ENCODE data around the gene KATNAL2. TPM values are rescaled to one million over a fixed set of nuclear protein-coding genes. Genes with fewer than 3 reads are reported as not detected.

KATNAL2 gene
- total RNA-seq, 1 experiment from 2014 or later, result 12.1 TPM

DNA sequence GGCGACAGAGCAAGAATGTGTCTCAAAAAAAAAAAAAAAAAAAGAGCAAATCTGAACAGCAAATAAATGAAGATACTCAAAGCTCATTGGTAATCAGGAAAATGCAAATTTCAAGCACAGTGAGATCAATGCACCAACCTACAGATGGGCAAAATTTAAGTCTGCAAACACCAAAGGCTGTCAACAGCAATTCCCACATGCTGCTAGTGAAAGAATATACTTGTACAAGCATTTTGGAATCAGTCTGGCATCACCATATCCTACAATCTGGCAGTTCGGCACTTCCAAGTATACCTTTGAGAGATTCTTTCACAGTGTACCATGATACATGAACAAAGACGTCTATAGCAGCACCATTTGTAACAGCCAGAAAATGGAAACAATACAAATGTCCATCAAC lies 228.8 kb downstream of the KATNAL2 start (continued):
- TF ChIP-seq, protein P1, sequence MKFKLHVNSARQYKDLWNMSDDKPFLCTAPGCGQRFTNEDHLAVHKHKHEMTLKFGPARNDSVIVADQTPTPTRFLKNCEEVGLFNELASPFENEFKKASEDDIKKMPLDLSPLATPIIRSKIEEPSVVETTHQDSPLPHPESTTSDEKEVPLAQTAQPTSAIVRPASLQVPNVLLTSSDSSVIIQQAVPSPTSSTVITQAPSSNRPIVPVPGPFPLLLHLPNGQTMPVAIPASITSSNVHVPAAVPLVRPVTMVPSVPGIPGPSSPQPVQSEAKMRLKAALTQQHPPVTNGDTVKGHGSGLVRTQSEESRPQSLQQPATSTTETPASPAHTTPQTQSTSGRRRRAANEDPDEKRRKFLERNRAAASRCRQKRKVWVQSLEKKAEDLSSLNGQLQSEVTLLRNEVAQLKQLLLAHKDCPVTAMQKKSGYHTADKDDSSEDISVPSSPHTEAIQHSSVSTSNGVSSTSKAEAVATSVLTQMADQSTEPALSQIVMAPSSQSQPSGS (CRISPR knock-in tag; IDR thresholded peaks at IDR 0.05; ENCODE audit: borderline replicate concordance, low read depth), result no peak
- TF ChIP-seq, protein P2, sequence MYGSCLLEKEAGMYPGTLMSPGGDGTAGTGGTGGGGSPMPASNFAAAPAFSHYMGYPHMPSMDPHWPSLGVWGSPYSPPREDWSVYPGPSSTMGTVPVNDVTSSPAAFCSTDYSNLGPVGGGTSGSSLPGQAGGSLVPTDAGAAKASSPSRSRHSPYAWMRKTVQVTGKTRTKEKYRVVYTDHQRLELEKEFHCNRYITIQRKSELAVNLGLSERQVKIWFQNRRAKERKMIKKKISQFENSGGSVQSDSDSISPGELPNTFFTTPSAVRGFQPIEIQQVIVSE (CRISPR knock-in tag; IDR thresholded peaks at IDR 0.05; ENCODE audit: borderline replicate concordance), result no peak
- no peak for TF ChIP-seq GABPB1 (CRISPR knock-in tag; IDR thresholded peaks at IDR 0.05)
- TF ChIP-seq, protein P3, sequence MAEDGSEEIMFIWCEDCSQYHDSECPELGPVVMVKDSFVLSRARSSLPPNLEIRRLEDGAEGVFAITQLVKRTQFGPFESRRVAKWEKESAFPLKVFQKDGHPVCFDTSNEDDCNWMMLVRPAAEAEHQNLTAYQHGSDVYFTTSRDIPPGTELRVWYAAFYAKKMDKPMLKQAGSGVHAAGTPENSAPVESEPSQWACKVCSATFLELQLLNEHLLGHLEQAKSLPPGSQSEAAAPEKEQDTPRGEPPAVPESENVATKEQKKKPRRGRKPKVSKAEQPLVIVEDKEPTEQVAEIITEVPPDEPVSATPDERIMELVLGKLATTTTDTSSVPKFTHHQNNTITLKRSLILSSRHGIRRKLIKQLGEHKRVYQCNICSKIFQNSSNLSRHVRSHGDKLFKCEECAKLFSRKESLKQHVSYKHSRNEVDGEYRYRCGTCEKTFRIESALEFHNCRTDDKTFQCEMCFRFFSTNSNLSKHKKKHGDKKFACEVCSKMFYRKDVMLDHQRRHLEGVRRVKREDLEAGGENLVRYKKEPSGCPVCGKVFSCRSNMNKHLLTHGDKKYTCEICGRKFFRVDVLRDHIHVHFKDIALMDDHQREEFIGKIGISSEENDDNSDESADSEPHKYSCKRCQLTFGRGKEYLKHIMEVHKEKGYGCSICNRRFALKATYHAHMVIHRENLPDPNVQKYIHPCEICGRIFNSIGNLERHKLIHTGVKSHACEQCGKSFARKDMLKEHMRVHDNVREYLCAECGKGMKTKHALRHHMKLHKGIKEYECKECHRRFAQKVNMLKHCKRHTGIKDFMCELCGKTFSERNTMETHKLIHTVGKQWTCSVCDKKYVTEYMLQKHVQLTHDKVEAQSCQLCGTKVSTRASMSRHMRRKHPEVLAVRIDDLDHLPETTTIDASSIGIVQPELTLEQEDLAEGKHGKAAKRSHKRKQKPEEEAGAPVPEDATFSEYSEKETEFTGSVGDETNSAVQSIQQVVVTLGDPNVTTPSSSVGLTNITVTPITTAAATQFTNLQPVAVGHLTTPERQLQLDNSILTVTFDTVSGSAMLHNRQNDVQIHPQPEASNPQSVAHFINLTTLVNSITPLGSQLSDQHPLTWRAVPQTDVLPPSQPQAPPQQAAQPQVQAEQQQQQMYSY (CRISPR knock-in tag; IDR thresholded peaks at IDR 0.05), result no peak
- TF ChIP-seq, protein P4, sequence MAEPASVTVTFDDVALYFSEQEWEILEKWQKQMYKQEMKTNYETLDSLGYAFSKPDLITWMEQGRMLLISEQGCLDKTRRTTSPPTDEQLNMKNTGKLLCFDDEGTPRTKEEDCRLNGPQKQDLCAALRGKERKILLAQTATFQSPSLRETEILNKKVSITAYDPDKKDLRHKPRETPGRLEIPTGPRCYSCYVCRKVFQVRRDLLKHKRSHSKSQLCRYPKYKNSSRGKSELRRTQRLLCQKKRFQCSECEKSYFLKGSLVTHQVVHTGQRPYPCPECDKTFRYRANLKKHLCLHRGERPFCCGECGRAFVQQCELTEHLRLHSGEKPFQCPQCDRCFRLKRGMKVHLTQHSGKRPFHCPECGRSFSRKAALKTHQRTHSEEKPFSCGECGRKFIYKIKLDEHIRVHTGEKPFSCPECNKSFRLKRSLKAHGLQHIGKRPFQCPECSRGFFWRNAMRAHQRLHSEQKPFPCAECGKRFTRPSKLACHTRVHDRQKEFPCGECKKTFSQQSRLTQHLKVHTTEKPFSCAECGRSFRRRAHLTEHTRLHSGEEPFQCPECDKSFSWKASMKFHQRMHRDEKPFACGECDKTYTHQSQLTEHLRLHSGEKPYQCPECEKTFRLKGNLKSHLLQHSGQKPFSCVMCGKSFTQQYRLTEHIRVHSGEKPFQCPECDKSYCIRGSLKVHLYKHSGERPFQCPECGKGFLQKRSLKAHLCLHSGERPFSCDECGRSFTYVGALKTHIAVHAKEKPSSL (CRISPR knock-in tag; conservative IDR thresholded peaks at IDR 0.05), result no peak

DNA sequence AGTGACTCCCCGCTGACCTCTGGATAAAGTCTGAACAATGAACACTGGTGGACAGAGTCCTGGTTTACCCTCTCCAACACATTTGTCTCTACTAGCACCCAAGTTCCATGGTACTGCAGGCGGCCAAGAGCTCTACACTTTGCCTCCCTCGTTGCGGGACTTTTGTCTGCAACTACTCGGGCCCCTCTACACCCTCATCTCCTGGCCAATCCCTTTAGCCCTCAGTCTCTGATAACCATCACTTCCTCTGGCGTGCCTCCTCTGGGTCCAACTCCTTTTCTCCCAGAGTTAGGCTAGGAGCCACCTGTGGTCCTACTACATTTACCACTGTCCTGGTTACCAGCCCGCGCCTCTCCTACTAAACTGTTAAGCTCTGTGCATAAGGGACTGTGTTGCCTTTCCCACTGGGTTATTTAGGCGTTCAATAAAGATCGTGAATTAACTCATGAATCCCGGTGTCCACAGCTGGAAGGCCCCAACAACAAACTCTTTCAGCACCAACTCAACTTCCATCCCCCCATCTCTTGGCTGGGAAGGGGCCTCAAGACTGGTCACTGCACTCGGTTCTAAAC lies 232.1 kb downstream of the KATNAL2 start:
- Mint-ChIP-seq H3K36me3 (no peaks in the 10 kb centered on the region), H3K4me1 (peaks cover 22% of the 10 kb centered on the region), H3K4me3 (peak overlapping the region; percentile 85), H3K27ac (peak overlapping the region; percentile 92), H3K9me3 (no peaks in the 10 kb centered on the region), H3K27me3 (ENCODE audit: low read depth) (no peaks in the 10 kb centered on the region)
- CTCF ChIA-PET, result interaction anchor here (1.0 to 2.8 kb wide), 5 partner anchors 29 to 111 kb away, joined by 3 to 13 read pairs (median 6); no protein-coding TSS in a partner anchor
- TF ChIP-seq TCF7 (CRISPR knock-in tag; IDR thresholded peaks at IDR 0.05; ENCODE audit: low read depth), result no peak
- peak; percentile 21 for ATAC-seq
- POLR2A ChIA-PET, result interaction anchor here (1.2 kb wide), 1 partner anchor 35 kb away, joined by 5 read pairs; no protein-coding TSS in a partner anchor
- no peak for DNase-seq (ENCODE audit: low spot score)

DNA sequence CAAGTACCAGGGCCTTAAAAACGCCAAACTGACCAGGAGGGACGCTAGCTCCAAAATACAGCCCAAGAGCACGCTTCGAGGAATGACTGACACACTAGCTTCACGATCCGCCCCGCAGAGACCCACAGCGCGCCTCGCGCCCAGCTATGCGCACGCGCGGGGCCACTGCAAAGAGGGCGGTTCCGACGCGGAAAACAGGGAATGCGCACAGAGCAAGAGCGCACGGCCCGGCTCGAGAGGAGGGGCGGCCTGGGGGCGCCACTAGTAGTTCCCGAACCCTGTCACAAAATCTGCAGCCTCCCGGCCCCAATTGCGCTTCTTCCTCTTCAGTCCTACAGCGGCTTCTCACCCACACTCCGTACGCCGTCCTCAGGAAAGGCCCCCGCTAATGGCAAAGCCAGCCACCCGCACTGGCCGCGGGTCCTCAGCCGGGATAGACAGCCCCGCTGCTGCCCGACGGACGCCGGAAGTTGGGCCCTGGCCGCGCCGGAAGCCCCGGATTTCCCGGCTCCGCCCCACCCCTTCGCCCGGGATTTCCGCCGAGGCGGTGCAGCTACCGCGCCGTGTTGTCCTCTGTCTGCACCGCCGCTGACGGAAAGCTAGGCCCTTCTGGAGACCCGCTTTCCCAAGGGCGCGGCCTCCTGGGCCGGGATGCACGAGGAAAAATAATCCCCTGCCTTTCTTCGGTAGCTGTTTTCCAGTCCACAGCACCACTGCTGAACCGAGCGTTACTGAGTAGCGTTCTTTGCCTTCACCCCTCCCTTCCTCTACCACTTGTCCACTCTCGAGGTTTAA lies 232.8 kb downstream of the KATNAL2 start, which contains the start of gene HDHD2:
TSS of gene HDHD2 (minus strand) at position 472 of the 795 bp plus-strand sequence. CDS start 14,061 bp downstream, outside the sequence.
- peak; percentile 87 for DNase-seq (ENCODE audit: low spot score)
- H3K27me3 Mint-ChIP-seq (ENCODE audit: low read depth), result no peaks in the 10 kb centered on the region
- ATAC-seq, result peak; percentile 88
- peaks cover 22% of the 10 kb centered on the region for H3K4me1 Mint-ChIP-seq
- peak within 1 kb of the TSS; percentile 92 for H3K27ac Mint-ChIP-seq
- H3K9me3 Mint-ChIP-seq, result no peaks in the 10 kb centered on the region
- H3K36me3 Mint-ChIP-seq, result peaks cover 5% of the 10 kb centered on the region; the same call in 1 of the 2 replicates
- peak within 1 kb of the TSS; percentile 85 for H3K4me3 Mint-ChIP-seq
- ChIA-PET CTCF (interaction anchor here (1.0 to 2.8 kb wide), 5 partner anchors 28 to 111 kb away, joined by 3 to 13 read pairs (median 6); no protein-coding TSS in a partner anchor), POLR2A (interaction anchor here (0.6 to 1.2 kb wide), 4 partner anchors 9 to 951 kb away, joined by 3 to 5 read pairs (median 3); no protein-coding TSS in a partner anchor)
- TF ChIP-seq, protein P3 (CRISPR knock-in tag; IDR thresholded peaks at IDR 0.05), result no peak
- TF ChIP-seq, protein P5, sequence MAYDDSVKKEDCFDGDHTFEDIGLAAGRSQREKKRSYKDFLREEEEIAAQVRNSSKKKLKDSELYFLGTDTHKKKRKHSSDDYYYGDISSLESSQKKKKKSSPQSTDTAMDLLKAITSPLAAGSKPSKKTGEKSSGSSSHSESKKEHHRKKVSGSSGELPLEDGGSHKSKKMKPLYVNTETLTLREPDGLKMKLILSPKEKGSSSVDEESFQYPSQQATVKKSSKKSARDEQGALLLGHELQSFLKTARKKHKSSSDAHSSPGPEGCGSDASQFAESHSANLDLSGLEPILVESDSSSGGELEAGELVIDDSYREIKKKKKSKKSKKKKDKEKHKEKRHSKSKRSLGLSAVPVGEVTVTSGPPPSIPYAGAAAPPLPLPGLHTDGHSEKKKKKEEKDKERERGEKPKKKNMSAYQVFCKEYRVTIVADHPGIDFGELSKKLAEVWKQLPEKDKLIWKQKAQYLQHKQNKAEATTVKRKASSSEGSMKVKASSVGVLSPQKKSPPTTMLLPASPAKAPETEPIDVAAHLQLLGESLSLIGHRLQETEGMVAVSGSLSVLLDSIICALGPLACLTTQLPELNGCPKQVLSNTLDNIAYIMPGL (CRISPR knock-in tag; IDR thresholded peaks at IDR 0.05), result peak; percentile 94; the same call in 1 of the 2 replicates
- TF ChIP-seq RELA (CRISPR knock-in tag; IDR thresholded peaks at IDR 0.05; ENCODE audit: borderline replicate concordance) (peak; percentile 37; the same call in 1 of the 2 replicates), TCF7 (CRISPR knock-in tag; IDR thresholded peaks at IDR 0.05; ENCODE audit: low read depth) (peak; percentile 12; the same call in 1 of the 2 replicates), ELF4 (CRISPR knock-in tag; IDR thresholded peaks at IDR 0.05; ENCODE audit: low read depth) (0 out of 2 replicates have a peak, but pooled peaks have one; percentile 65), GTF2I (CRISPR knock-in tag; conservative IDR thresholded peaks at IDR 0.05) (no peak), KAT7 (CRISPR knock-in tag; IDR thresholded peaks at IDR 0.05; ENCODE audit: borderline replicate concordance) (peak; percentile 51; the same call in 1 of the 2 replicates), CREM (CRISPR knock-in tag; IDR thresholded peaks at IDR 0.05) (peak; percentile 71), FOXJ3 (CRISPR knock-in tag; IDR thresholded peaks at IDR 0.05; ENCODE audit: borderline replicate concordance) (no peak), ZNF232 (CRISPR knock-in tag; IDR thresholded peaks at IDR 0.05) (peak; percentile 96)

Data from WTC11 (cell line).